ENCODE data around the gene HMG20B.
"Not testable (repeated sequence)": the region's sequence is repeated elsewhere in the genome, so short reads cannot be mapped to it uniquely, and the experiment has no call there.

The HMG20B gene

DNA sequence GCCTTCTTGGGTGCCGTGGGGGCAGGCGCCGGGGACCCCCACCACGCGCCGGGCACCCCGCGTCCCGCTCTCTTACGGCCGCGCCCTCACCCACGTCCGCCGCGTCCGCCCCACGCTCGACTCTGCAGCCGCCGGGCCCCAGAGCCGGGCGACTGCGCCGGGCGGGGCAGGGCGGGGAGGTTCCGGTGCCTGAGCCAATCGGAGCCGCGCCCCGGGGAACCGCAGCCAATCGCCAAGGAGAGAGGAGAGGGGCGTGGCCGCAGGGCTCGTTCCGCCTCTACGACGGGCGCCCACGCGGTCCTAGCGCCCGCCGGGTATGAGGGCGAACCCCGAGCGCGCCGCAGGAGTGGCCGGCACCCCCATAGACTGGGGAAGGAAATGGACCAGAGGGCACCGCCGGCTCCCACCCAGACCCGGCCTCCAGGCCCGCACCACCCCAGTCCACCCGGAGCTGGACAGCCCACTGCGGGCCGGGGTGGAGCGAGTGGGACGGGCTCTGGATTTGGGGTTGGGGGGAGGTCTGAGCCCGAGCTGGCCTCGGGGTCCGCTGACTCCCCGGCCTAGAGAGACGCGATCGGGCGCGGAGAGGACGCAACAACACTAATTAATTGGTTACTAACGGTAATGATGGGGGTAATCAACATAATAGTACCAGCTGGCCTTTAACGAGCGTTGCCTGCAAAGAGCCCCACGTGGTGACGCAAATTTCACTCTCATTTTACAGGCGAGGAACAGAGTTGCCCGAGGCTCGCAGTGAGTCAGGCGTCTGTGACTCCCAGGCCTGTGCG, 15.1 kb upstream of the HMG20B start, which contains the start of gene MFSD12:
Gene MFSD12 (minus strand): TSS at position 126 of the 788 bp plus-strand sequence. CDS start 183 bp downstream, outside the sequence.
- ATAC-seq (ENCODE audit: low read depth): peak; percentile 87
- Histone ChIP-seq H3K36me3 (ENCODE audit: low read depth) (no peaks in the 10 kb centered on the region), H3K9me3 (ENCODE audit: severe bottlenecking) (no peaks in the 10 kb centered on the region), H3K27ac (ENCODE audit: poor library complexity, severe bottlenecking) (peak within 1 kb of the TSS; percentile 77), H3K4me3 (ENCODE audit: severe bottlenecking) (peak within 1 kb of the TSS; percentile 78), H3K4me1 (ENCODE audit: insufficient read depth, poor library complexity, severe bottlenecking) (peaks cover 10% of the 10 kb centered on the region), H3K27me3 (ENCODE audit: insufficient read depth, poor library complexity, severe bottlenecking) (no peaks in the 10 kb centered on the region)
- DNase-seq (ENCODE audit: low spot score): peak; percentile 91
- TF ChIP-seq CTCF (IDR thresholded peaks at IDR 0.05; ENCODE audit: poor library complexity, severe bottlenecking): no peak

- Histone ChIP-seq H3K36me3 (ENCODE audit: low read depth) (no peaks in the 10 kb centered on the region), H3K27ac (ENCODE audit: poor library complexity, severe bottlenecking) (no peak overlapping the region), H3K4me1 (ENCODE audit: insufficient read depth, poor library complexity, severe bottlenecking) (peaks cover 8% of the 10 kb centered on the region), H3K4me3 (ENCODE audit: severe bottlenecking) (no peak overlapping the region), H3K9me3 (ENCODE audit: severe bottlenecking) (no peaks in the 10 kb centered on the region), H3K27me3 (ENCODE audit: insufficient read depth, poor library complexity, severe bottlenecking) (no peaks in the 10 kb centered on the region)
- ATAC-seq (ENCODE audit: low read depth) (no peak), DNase-seq (ENCODE audit: low spot score) (no peak)
- TF ChIP-seq CTCF (IDR thresholded peaks at IDR 0.05; ENCODE audit: poor library complexity, severe bottlenecking): no peak
Measured at GRCh38 chr19:3563709-3564524, 8.8 kb upstream of the HMG20B start.

DNA sequence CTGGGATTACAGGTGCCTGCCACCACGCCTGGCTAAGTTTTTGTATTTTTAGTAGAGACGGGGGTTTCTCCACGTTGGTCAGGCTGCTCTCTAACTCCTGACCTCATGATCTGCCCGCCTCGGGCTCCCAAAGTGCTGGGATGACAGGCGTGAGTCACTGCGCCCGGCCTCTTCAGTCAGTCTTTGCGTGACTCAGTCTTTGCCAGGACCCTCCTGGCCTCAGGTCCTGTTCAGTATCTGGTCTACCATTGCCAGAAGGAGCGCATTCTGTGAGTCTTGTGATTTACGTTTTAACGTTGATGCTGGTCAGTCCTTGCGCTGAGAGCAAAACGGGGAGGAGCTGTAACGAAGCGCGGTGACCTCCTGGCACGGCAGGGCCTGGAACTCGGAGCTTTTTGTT, 7.6 kb upstream of the HMG20B start:
- Histone ChIP-seq H3K27me3 (ENCODE audit: insufficient read depth, poor library complexity, severe bottlenecking) (no peaks in the 10 kb centered on the region), H3K4me1 (ENCODE audit: insufficient read depth, poor library complexity, severe bottlenecking) (peaks cover 8% of the 10 kb centered on the region), H3K4me3 (ENCODE audit: severe bottlenecking) (no peak overlapping the region), H3K9me3 (ENCODE audit: severe bottlenecking) (no peaks in the 10 kb centered on the region), H3K27ac (ENCODE audit: poor library complexity, severe bottlenecking) (no peak overlapping the region), H3K36me3 (ENCODE audit: low read depth) (no peaks in the 10 kb centered on the region)
- no peak for TF ChIP-seq CTCF (IDR thresholded peaks at IDR 0.05; ENCODE audit: poor library complexity, severe bottlenecking)
- DNase-seq (ENCODE audit: low spot score): no peak
- 0 out of 3 replicates have a peak, but pooled peaks have one; percentile 35 for ATAC-seq (ENCODE audit: low read depth)

DNA sequence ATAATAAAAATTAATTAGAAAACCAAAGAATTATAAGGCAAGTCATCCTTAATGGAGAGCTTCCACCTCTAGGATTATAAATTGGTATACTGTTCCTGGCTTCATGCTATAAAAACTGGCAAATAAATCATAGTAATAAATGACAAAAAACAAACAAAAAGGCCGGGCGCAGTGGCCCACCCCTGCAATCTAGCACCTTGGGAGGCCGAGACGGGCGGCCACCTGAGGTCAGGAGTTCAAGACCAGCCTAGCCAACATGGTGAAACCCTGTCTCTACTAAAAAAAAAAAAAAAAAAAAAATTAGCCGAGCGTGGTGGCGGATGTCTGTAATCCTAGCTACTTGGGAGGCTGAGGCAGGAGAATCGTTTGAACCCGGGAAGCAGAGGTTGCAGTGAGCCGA, 2.7 kb upstream of the HMG20B start:
- not testable (repeated sequence) for H3K9me3 ChIP-seq (ENCODE audit: severe bottlenecking); H3K4me1 ChIP-seq (ENCODE audit: insufficient read depth, poor library complexity, severe bottlenecking); H3K27me3 ChIP-seq (ENCODE audit: insufficient read depth, poor library complexity, severe bottlenecking); H3K27ac ChIP-seq (ENCODE audit: poor library complexity, severe bottlenecking); DNase-seq (ENCODE audit: low spot score); ATAC-seq (ENCODE audit: low read depth); H3K4me3 ChIP-seq (ENCODE audit: severe bottlenecking); H3K36me3 ChIP-seq (ENCODE audit: low read depth)

DNA sequence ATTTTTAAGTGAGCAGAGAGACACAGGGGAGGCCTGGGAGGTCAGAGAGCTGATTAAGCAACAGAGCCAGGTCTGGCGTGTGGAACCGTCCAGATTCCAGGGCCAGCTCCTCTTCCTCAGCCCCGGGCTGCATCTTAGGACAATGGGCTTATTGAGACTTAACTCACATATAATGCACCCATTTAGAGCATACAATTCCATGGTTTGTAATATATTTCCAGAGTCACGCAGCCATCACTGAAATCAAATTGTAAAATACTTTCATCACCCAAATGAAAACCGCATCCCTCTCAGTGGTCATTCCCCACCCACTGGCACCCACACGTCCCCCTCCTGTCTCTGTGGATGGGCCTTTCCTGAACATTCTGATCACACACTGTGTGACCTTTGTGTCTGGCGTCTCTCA, 2.1 kb upstream of the HMG20B start:
- no peak for TF ChIP-seq CTCF (IDR thresholded peaks at IDR 0.05; ENCODE audit: poor library complexity, severe bottlenecking)
- ATAC-seq (ENCODE audit: low read depth): no peak
- peaks cover 14% of the 10 kb centered on the region for H3K36me3 ChIP-seq (ENCODE audit: low read depth)
- H3K27me3 ChIP-seq (ENCODE audit: insufficient read depth, poor library complexity, severe bottlenecking): no peaks in the 10 kb centered on the region
- H3K9me3 ChIP-seq (ENCODE audit: severe bottlenecking): no peaks in the 10 kb centered on the region
- H3K4me1 ChIP-seq (ENCODE audit: insufficient read depth, poor library complexity, severe bottlenecking): peaks cover 2% of the 10 kb centered on the region
- no peak for DNase-seq (ENCODE audit: low spot score)
- no peak overlapping the region for H3K4me3 ChIP-seq (ENCODE audit: severe bottlenecking)
- no peak overlapping the region for H3K27ac ChIP-seq (ENCODE audit: poor library complexity, severe bottlenecking)
